Measurements from ENCODE around the gene STK24. TPM values are rescaled to one million over a fixed set of nuclear protein-coding genes. Genes with fewer than 3 reads are reported as not detected.

STK24 gene
- polyA plus RNA-seq, 3 donors = 30.4 to 65.9 (median 52.7) TPM

- 89 to 98% (median 92%) methylated on average over 11 of the region's 11 CpGs for WGBS, 3 donors
- H3K27ac ChIP-seq (ENCODE audit: low read depth, low read length) = no peak overlapping the region
Measured at GRCh38 chr13:98524391-98524790, 52.5 kb downstream of the STK24 start.

- no peak overlapping the region for H3K27ac ChIP-seq (ENCODE audit: low read depth, low read length)
- WGBS, 3 donors = 86 to 97% (median 89%) methylated on average over 16 of the region's 16 CpGs
Measured at GRCh38 chr13:98523455-98524102, 53.3 kb downstream of the STK24 start.

GRCh38 chr13:98522371-98522770 lies 54.5 kb downstream of the STK24 start:
- WGBS, 3 donors = 85 to 90% (median 85%) methylated on average over 5 of the region's 5 CpGs
- H3K27ac ChIP-seq (ENCODE audit: low read depth, low read length) = no peak overlapping the region

- 79 to 81% (median 80%) methylated on average over 20 of the region's 20 CpGs for WGBS, 3 donors
- H3K27ac ChIP-seq (ENCODE audit: low read depth, low read length) = no peak overlapping the region
Measured at GRCh38 chr13:98521461-98522247, 55.3 kb downstream of the STK24 start.

GRCh38 chr13:98520674-98521449 lies 56.0 kb downstream of the STK24 start:
- H3K27ac ChIP-seq (ENCODE audit: low read depth, low read length) = no peak overlapping the region
- whole genome bisulfite sequencing, 3 donors = 81 to 88% (median 84%) methylated on average over 18 of the region's 18 CpGs

- WGBS, 3 donors = 65 to 85% (median 84%) methylated on average over 4 of the region's 4 CpGs
Measured at GRCh38 chr13:98519976-98520375, 56.9 kb downstream of the STK24 start.

GRCh38 chr13:98517576-98518310 lies 59.2 kb downstream of the STK24 start:
- 70 to 94% (median 71%) methylated on average over 6 of the region's 6 CpGs for WGBS, 3 donors
- no peak overlapping the region for H3K27ac ChIP-seq (ENCODE audit: low read depth, low read length)

More at GRCh38 chr13:98519976-98520375, 56.9 kb downstream of the STK24 start:
- no peak overlapping the region for H3K27ac ChIP-seq (ENCODE audit: low read depth, low read length)

- H3K27ac ChIP-seq (ENCODE audit: low read depth, low read length) = no peak overlapping the region
- 73 to 80% (median 77%) methylated on average over 4 of the region's 4 CpGs for WGBS, 3 donors
Measured at GRCh38 chr13:98515818-98516465, 61.0 kb downstream of the STK24 start.

GRCh38 chr13:98514288-98514687 lies 62.6 kb downstream of the STK24 start:
- WGBS, 3 donors = 95 to 100% (median 96%) methylated on average over 1 of the region's 1 CpG
- H3K27ac ChIP-seq (ENCODE audit: low read depth, low read length) = no peak overlapping the region

- no peak overlapping the region for H3K27ac ChIP-seq (ENCODE audit: low read depth, low read length)
- 75 to 92% (median 91%) methylated on average over 2 of the region's 2 CpGs for whole genome bisulfite sequencing, 3 donors
Measured at GRCh38 chr13:98513837-98514236, 63.1 kb downstream of the STK24 start.

- no peak overlapping the region for H3K27ac ChIP-seq (ENCODE audit: low read depth, low read length)
- WGBS, 3 donors = 87 to 88% (median 88%) methylated on average over 18 of the region's 18 CpGs
Measured at GRCh38 chr13:98512774-98513665, 63.9 kb downstream of the STK24 start.

GRCh38 chr13:98511435-98511834 lies 65.5 kb downstream of the STK24 start:
- 92 to 96% (median 94%) methylated on average over 7 of the region's 7 CpGs for WGBS, 3 donors
- H3K27ac ChIP-seq (ENCODE audit: low read depth, low read length) = no peak overlapping the region

- peak overlapping the region; percentile 10 for H3K27ac ChIP-seq (ENCODE audit: low read depth, low read length)
- 93 to 98% (median 97%) methylated on average over 7 of the region's 7 CpGs for WGBS, 3 donors
Measured at GRCh38 chr13:98510156-98510509, 66.8 kb downstream of the STK24 start.

- WGBS, 3 donors = 32 to 81% (median 40%) methylated on average over 10 of the region's 10 CpGs
- no peak overlapping the region for H3K27ac ChIP-seq (ENCODE audit: low read depth, low read length)
Measured at GRCh38 chr13:98509271-98510155, 67.4 kb downstream of the STK24 start.

- 88 to 90% (median 88%) methylated on average over 2 of the region's 2 CpGs for WGBS, 3 donors
- peak overlapping the region; percentile 29 for H3K27ac ChIP-seq (ENCODE audit: low read depth, low read length)
Measured at GRCh38 chr13:98508685-98509084, 68.2 kb downstream of the STK24 start.

- WGBS, 3 donors = 76 to 80% (median 80%) methylated on average over 2 of the region's 2 CpGs
- H3K27ac ChIP-seq (ENCODE audit: low read depth, low read length) = peak overlapping the region; percentile 29
Measured at GRCh38 chr13:98508280-98508679, 68.6 kb downstream of the STK24 start.

Data from adipose tissue (tissue), 3 donors.